Astrocyte of the cerebellum (primary cell): Measurements from ENCODE around the gene PPP1R3E.

Experiments used
- DNase-seq: peaks from one replicate; pipeline ENCODE4 v3.0.0-alpha.2; 2011; ENCODE audit warnings: low read depth
- H3K4me3 ChIP-seq: 2 replicates; pipeline ENCODE4 v1.5.1; 2011; ENCODE audit warnings: mild to moderate bottlenecking, low read depth, low read length, moderate library complexity
- in situ Hi-C: cut with HindIII; loops from 2 replicates; pipeline ENCODE4 v1.10.0; 2017; ENCODE audit warnings: low sequenced_read_pairs
- TF ChIP-seq, protein P1 (sequence below): IDR thresholded peaks from 2 replicates; pipeline ENCODE4 v1.5.1; 2012; ENCODE audit warnings: low read length, low read depth, moderate library complexity, mild to moderate bottlenecking; ENCODE audit errors: missing control alignments

PPP1R3E gene

DNA sequence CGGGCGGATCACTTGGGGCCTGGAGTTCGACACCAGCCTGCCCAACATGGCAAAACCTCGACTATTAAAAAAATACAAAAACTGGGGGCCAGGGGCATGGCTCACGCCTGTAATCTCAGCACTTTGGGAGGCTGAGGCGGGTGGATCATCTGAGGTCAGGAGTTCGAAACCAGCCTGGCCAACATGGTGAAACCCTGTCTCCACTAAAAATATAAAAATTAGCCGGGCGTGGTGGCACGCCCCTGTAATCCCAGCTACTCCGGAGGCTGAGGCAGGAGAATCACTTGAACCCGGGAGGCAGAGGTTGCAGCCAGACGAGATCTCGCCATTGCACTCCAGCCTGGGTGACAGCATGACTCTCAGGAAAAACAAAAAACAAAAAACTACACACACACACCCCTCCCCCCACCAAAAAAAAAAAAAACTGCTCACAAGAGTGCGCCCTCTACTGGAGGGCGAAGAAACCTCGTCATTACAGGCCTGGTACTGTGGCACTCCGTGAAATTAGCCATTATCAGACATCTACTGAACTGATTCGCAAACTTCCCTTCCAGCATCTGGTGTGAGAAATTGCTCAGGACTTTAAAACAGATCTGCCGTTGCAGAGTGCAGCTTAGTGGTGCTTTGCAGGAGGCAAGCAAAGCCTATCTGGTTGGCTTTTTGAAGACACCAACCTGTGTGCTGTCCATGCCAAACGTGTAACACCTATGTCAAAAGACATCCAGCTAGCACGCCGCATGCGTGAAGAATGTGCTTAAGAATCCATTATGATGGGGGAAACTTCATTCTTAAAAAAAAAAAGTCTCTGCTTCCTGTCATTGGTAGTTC, 7.7 kb downstream of the PPP1R3E start:
- TF ChIP-seq, protein P1, sequence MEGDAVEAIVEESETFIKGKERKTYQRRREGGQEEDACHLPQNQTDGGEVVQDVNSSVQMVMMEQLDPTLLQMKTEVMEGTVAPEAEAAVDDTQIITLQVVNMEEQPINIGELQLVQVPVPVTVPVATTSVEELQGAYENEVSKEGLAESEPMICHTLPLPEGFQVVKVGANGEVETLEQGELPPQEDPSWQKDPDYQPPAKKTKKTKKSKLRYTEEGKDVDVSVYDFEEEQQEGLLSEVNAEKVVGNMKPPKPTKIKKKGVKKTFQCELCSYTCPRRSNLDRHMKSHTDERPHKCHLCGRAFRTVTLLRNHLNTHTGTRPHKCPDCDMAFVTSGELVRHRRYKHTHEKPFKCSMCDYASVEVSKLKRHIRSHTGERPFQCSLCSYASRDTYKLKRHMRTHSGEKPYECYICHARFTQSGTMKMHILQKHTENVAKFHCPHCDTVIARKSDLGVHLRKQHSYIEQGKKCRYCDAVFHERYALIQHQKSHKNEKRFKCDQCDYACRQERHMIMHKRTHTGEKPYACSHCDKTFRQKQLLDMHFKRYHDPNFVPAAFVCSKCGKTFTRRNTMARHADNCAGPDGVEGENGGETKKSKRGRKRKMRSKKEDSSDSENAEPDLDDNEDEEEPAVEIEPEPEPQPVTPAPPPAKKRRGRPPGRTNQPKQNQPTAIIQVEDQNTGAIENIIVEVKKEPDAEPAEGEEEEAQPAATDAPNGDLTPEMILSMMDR: peak; percentile 90
- DNase-seq: no peak
- H3K4me3 ChIP-seq: no peak overlapping the region
- in situ Hi-C loops: no loop called here

DNA sequence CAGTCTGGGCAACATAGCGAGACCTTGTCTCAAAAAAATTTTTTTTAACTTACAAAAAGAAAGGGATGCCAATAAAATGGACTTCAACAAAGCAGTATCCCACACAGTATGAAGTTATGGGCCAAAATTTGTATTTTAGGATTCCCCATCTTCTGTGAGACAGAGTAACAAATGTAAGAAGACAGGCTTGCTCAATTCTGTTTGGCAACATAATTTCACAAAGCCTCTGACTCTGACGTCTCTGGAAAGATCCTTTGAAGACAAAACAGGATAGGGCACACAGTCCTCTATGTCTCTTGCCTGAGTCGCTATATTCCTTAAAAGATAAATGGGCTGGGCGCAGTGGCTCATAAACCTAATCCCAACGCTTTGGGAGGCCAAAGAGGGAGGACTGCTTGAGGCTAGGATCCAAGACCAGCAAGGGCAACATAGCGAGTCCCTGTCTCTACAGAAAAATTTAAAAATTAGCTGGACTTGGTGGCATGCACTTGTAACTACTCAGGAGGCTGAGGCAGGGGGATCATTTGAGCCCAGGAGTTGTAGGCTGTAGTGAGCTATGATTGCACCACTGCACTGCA, 15.7 kb downstream of the PPP1R3E start:
- no peak for DNase-seq
- in situ Hi-C loops: no loop called here
- TF ChIP-seq, protein P1: no peak
- H3K4me3 ChIP-seq: peak overlapping the region; percentile 98

DNA sequence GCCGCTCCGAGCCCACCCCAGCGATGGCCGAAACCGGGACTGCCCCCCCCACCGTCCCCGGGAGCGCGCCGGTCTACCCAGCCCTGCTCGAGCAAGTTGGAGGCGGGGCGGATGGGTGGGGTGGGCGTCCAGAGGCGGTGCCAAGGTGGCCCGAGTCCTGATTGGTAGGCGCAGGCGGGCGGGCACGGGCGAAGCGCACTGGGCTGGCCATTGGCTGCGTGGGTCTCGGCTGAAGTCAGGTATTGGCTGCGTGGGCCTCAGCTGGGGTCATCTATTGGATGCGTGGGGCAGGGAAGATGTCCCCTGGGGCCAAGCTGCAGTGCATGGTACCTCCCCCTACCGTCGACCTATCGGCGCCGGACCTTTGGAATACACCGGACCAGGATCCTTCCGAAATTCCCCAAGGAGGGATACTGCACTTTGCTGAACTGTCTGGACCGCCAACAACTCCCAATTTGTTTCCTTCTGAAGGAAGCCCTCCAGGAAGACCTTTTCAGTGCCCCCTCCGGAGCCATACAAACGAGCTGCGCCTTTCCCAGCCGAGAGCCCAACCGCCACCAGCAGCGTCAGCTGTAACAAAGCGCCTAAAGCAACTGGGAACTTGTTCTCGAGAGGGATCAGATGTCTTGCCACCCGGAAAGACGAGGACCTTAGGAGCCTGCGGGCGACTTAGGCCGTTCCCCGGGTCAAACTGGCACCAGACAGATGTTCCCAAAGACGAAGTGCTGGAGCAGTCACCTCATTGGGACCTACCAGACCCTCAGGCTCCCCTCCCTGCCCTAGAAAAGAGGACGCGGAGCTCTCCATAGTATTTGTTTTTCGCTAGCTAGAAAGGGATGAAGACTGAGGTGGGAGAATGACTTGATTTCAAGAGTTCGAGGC, 16.4 kb downstream of the PPP1R3E start, which contains the start of gene HOMEZ:
Gene HOMEZ (minus strand): TSS at position 113 of the 882 bp plus-strand sequence. CDS start 180 bp downstream, outside the sequence.
- TF ChIP-seq, protein P1: no peak
- in situ Hi-C loops: no loop called here
- peak; percentile 96 for DNase-seq
- peak within 1 kb of the TSS; percentile 98 for H3K4me3 ChIP-seq

DNA sequence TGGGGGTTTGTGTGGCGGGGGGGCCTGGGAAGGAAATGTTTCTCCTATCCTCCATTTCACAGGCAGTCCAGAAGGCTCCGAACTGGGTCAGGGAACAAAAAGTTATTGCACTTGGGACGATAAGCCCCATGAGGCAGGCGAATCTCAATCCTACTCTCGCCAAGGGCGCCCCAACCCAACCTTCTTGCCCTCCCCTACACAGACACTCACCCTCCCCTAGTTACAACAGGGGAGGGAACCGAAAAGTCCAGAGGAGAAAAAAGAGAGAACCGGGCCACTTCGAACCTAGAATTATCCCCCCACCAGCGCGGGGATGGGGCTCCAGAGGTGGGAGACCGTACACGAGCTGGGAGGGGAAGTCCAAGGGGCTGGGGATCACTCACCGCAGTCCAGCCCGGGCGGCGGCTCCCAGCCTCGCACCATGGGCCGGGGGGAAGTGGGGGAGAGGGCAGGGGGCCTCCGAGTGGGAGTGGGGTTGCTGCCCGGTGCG, 17.1 kb downstream of the PPP1R3E start:
- TF ChIP-seq, protein P1: no peak
- in situ Hi-C loops: no loop called here
- peak overlapping the region; percentile 98 for H3K4me3 ChIP-seq
- DNase-seq: no peak

DNA sequence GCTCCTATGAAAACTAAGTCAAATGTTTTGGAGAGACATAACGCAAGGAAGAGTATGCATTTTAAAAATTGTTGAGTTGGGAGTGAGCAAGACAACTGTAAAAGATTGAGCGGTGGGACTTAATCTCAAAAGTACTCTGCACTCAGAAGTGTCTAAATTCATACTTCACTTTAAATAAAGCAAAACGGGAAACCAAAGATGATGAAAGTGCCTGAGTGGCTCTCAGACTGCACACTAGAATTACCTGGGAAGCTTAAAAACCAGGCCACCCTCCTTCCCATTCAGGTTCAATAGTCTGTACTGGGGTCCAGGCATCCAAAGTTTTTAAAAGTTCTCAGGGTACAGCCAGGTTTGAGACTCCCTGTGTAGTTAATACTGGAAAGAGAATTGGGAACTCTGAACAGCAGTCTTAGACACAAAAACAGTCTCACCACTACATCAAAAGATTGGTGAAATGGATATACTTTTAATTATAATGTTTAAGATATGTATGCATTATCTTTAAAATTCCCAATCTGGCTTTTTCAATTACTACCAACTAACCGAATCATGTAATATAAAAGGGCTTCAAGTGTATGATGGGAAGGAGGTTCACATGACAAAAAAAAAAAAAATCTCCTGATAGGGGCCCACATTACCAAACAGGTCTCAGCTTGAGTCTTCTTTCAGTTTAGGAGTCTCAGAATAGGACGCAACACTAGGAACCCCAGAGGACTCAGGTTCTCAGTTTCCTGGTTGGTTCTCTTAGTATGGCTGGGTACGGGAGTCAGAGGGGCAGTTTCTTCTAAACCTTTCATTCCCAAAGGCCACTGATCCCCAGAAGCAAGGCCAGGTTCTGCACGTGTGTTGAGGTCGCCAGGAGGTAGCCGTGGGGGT, 17.8 kb downstream of the PPP1R3E start:
- in situ Hi-C loops: no loop called here
- no peak for DNase-seq
- H3K4me3 ChIP-seq: peak overlapping the region; percentile 98
- TF ChIP-seq, protein P1: no peak
